Progenitor cell of endocrine pancreas (in vitro differentiated cells): Measurements from ENCODE around the gene HEY2. TPM values are rescaled to one million over a fixed set of nuclear protein-coding genes. Genes with fewer than 3 reads are reported as not detected.
"Not testable (repeated sequence)": the region's sequence is repeated elsewhere in the genome, so short reads cannot be mapped to it uniquely, and the experiment has no call there.

Source experiments
- DNase-seq: peaks from one replicate; pipeline ENCODE4 v3.0.0; 2021; ENCODE audit warnings: low spot score; ENCODE audit not compliant: unreplicated experiment
- H3K27ac Mint-ChIP-seq: 2 replicates; pipeline ENCODE4 v1.8.0; 2021; ENCODE audit warnings: mild to moderate bottlenecking, moderate library complexity, mixed read lengths
- H3K27me3 Mint-ChIP-seq: 2 replicates; pipeline ENCODE4 v1.8.0; 2021; ENCODE audit warnings: mixed read lengths
- H3K36me3 Mint-ChIP-seq: 2 replicates; pipeline ENCODE4 v1.8.0; 2022; ENCODE audit warnings: mixed read lengths; ENCODE audit not compliant: insufficient read depth
- H3K4me1 Mint-ChIP-seq: 2 replicates; pipeline ENCODE4 v1.8.0; 2021; ENCODE audit warnings: low read depth, mixed read lengths
- H3K4me3 Mint-ChIP-seq: 2 replicates; pipeline ENCODE4 v1.8.0; 2021; ENCODE audit warnings: low read depth, mild to moderate bottlenecking, moderate library complexity, mixed read lengths
- H3K9me3 Mint-ChIP-seq: 2 replicates; pipeline ENCODE4 v1.8.0; 2021; ENCODE audit warnings: low read depth, mixed read lengths
- total RNA-seq: library from RNA; stranded (reverse); gene quantifications from 2 replicates; pipeline ENCODE4 v1.2.1, GENCODE V29; 2021
- TF ChIP-seq, protein P1 (sequence below): fragments of 200-600 bp; sonication (generic); IDR thresholded peaks from one replicate; pipeline ENCODE4 v1.5.0; 2021; ENCODE audit warnings: antibody characterized with exemption, mild to moderate bottlenecking; ENCODE audit not compliant: unreplicated experiment

Gene HEY2
- total RNA-seq, 1 donor from 2014 or later, result 1.4 TPM

DNA sequence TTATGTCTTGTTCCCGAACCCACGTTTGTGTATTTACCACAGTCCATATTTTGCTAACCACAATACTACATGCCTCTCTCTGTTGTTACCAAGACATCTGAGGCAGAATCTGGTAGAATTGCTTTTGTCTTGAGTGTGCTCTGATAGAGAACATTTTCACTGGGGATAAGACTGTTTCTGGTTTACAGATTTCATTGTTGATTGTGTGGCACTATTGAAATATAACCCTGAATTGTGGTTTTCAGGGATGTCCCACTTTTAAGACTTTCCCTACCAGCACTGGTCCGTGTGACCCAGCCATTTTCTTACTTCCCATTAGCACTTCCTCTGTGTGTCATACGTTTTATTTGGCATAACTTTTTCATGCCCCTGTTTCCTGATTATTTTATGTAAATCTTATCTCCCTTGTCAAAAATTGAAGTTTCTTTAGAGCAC, 53.5 kb downstream of the HEY2 start:
- H3K4me1 Mint-ChIP-seq, result peaks cover 9% of the 10 kb centered on the region
- no peak overlapping the region for H3K4me3 Mint-ChIP-seq
- TF ChIP-seq, protein P1, sequence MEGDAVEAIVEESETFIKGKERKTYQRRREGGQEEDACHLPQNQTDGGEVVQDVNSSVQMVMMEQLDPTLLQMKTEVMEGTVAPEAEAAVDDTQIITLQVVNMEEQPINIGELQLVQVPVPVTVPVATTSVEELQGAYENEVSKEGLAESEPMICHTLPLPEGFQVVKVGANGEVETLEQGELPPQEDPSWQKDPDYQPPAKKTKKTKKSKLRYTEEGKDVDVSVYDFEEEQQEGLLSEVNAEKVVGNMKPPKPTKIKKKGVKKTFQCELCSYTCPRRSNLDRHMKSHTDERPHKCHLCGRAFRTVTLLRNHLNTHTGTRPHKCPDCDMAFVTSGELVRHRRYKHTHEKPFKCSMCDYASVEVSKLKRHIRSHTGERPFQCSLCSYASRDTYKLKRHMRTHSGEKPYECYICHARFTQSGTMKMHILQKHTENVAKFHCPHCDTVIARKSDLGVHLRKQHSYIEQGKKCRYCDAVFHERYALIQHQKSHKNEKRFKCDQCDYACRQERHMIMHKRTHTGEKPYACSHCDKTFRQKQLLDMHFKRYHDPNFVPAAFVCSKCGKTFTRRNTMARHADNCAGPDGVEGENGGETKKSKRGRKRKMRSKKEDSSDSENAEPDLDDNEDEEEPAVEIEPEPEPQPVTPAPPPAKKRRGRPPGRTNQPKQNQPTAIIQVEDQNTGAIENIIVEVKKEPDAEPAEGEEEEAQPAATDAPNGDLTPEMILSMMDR, result no peak
- no peaks in the 10 kb centered on the region for H3K27me3 Mint-ChIP-seq
- DNase-seq, result no peak
- no peaks in the 10 kb centered on the region for H3K9me3 Mint-ChIP-seq
- H3K27ac Mint-ChIP-seq, result no peak overlapping the region
- peaks cover 1% of the 10 kb centered on the region for H3K36me3 Mint-ChIP-seq

DNA sequence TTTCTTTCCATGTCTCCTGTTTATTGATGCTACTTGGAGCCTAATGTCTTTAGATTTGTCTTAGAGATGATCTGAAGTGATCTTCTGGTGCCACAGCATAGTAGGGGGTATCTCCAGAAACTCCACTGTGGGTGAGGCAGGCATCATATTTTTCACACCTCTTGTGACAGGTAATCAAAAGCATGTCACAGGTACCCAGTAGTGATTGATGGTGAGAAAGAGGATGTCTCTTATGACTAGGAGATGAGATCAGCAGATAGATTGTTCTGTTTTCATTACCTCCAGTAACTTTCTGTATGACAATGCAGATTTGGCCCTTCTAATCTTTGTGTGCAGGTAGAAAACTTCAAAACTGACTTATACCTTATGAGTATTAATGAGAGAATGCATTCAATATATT, 54.8 kb downstream of the HEY2 start:
- H3K9me3 Mint-ChIP-seq, result no peaks in the 10 kb centered on the region
- no peak overlapping the region for H3K4me3 Mint-ChIP-seq
- TF ChIP-seq, protein P1, result no peak
- peaks cover 4% of the 10 kb centered on the region for H3K4me1 Mint-ChIP-seq
- H3K27ac Mint-ChIP-seq, result no peak overlapping the region
- no peak for DNase-seq
- H3K36me3 Mint-ChIP-seq, result peaks cover 1% of the 10 kb centered on the region
- H3K27me3 Mint-ChIP-seq, result no peaks in the 10 kb centered on the region

DNA sequence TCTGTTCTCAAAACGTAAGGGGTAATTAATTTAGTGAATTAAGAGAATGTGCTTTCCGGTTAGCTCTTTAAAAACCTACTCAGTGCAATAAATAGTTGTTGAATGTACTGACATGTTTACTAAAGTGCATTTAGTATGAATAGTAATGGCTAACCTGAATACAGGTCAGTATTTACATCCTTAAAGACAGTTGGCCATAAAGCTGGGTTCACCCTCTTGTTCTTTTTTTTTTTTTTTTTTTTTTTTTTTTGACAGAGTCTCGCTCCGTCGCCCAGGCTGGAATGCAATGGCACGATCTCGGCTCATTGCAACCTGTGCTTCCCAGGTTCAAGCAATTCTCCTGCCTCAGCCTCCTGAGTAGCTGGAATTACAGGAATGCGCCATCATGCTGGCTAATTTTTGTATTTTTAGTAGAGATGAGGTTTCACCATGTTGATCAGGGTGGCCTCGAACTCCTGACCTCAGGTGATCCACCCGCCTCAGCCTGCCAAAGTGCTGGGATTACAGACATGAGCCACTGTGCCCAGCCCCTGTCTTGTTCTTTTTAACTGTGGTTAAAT, 55.5 kb downstream of the HEY2 start:
- not testable (repeated sequence) for H3K9me3 Mint-ChIP-seq, DNase-seq, H3K4me1 Mint-ChIP-seq, H3K27ac Mint-ChIP-seq, H3K4me3 Mint-ChIP-seq, H3K36me3 Mint-ChIP-seq, H3K27me3 Mint-ChIP-seq

DNA sequence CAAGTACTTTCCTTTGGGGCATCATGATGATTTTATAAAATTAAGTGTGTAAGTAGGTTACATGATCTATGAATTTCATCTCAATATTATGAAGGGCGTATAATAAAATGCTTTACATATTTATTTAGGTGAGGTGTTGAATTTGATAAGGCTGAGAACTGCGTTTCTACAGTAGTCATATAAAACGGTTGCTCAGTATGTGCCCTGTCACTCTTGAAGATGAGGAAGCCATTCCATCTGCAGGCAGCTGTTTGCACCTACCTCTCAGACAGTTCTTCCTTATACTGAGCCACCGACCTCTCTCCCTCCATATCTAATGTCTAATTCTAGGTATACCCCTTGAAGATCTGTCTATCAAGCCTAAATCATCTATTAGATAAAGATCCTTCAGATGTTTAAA, 57.4 kb downstream of the HEY2 start:
- H3K36me3 Mint-ChIP-seq, result peaks cover 1% of the 10 kb centered on the region
- TF ChIP-seq, protein P1, result no peak

DNA sequence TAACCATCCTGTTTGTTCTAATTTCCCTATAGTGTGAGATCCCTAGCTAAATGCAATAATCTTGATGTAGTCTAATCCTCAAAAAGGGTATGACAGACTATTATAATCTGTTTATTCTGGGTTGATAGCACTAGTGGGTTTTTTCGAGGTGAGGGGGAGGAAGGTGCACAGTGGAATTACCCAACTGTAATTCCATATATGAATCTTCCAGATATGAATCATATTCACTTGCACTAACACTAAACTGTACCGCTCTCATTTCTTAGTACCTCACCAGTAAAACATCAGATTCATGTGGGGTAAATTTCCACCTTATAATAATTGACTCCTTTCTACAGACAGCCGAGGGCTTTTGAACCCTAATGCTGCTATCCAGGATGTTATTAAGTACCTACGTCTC, 57.9 kb downstream of the HEY2 start:
- TF ChIP-seq, protein P1, result no peak
- Mint-ChIP-seq H3K36me3 (peaks cover 1% of the 10 kb centered on the region), H3K27ac (no peak overlapping the region), H3K4me1 (peaks cover 6% of the 10 kb centered on the region), H3K27me3 (no peaks in the 10 kb centered on the region), H3K4me3 (no peak overlapping the region), H3K9me3 (no peaks in the 10 kb centered on the region)
- DNase-seq, result no peak

More for the DNA sequence above, 57.4 kb downstream of the HEY2 start:
- DNase-seq, result no peak
- Mint-ChIP-seq H3K27me3 (no peaks in the 10 kb centered on the region), H3K27ac (no peak overlapping the region), H3K4me3 (no peak overlapping the region), H3K4me1 (peaks cover 6% of the 10 kb centered on the region), H3K9me3 (no peaks in the 10 kb centered on the region)

DNA sequence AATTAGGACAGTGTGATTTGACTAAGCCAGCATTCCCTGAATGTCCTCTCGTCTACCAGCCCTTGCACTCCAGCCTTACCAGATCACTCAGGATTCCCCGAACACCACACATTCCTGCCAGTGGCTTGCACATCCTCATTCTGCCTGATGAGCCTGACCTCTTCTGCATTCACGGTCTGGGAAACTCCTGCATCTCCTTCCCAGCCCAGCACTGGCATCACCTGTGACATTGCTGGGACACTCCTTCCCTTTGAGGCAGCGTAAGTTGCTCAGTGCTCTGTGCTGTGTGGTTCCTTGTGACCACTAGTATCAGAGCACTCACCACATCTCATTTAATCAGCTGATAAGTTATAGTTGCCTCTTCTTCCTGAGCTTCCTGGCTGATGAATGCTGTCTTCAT, 58.6 kb downstream of the HEY2 start:
- Mint-ChIP-seq H3K36me3 (peaks cover 1% of the 10 kb centered on the region), H3K4me1 (peaks cover 8% of the 10 kb centered on the region), H3K27ac (no peak overlapping the region), H3K9me3 (no peaks in the 10 kb centered on the region), H3K27me3 (no peaks in the 10 kb centered on the region), H3K4me3 (no peak overlapping the region)
- no peak for DNase-seq
- TF ChIP-seq, protein P1, result no peak
